H1 (cell line): Measurements from ENCODE around the gene THG1L. TPM values are rescaled to one million over a fixed set of nuclear protein-coding genes. Genes with fewer than 3 reads are reported as not detected.

Source experiments
- CTCF ChIA-PET: fragments of 300-600 bp; sonication (Branson Sonifier 250); formaldehyde crosslinking; loops from one replicate; lab custom pipeline; 2021; ENCODE audit not compliant: partially characterized antibody; lab: Charles Lee
- POLR2A ChIA-PET: fragments of 300-600 bp; sonication (Branson Sonifier 250); formaldehyde crosslinking; loops from one replicate; lab custom pipeline; 2021; ENCODE audit warnings: inconsistent platforms; ENCODE audit not compliant: partially characterized antibody; lab: Charles Lee
- DNase-seq, 2 experiments: peaks; one replicate each; pipeline versions ENCODE4 v3.0.0 to v3.0.0-alpha.2; 2010 to 2022; ENCODE audit warnings: low spot score in 2 of 2, low read depth in 1 of 2, mixed read lengths in 1 of 2
- FAIRE-seq: peaks from 2 replicates; lab custom pipeline; 2011; peaks lifted over from hg19 to GRCh38; lab: Jason Lieb, UNC
- H2AFZ ChIP-seq: 2 replicates; pipeline ENCODE4 v1.8.1; 2012; ENCODE audit warnings: low read length, inconsistent platforms
- H2AK5ac ChIP-seq: 2 replicates; pipeline ENCODE4 v1.6.1; 2013; ENCODE audit warnings: low read depth, low read length
- H2BK120ac ChIP-seq: replicated peaks from 2 replicates; pipeline ENCODE3; 2013; ENCODE audit warnings: low read depth, low read length, inconsistent platforms
- H2BK12ac ChIP-seq: 2 replicates; pipeline ENCODE4 v1.6.1; 2013; ENCODE audit warnings: low read depth, low read length
- H2BK15ac ChIP-seq: 2 replicates; pipeline ENCODE4 v1.6.1; 2013; ENCODE audit warnings: low read length
- H2BK20ac ChIP-seq: 2 replicates; pipeline ENCODE4 v1.6.1; 2013; ENCODE audit warnings: low read length
- H2BK5ac ChIP-seq: 2 replicates; pipeline ENCODE4 v1.6.1; 2013; ENCODE audit warnings: low read depth, low read length
- H3K14ac ChIP-seq: 2 replicates; pipeline ENCODE4 v1.6.1; 2013; ENCODE audit warnings: inconsistent platforms; ENCODE audit not compliant: insufficient read length
- H3K18ac ChIP-seq: 2 replicates; pipeline ENCODE4 v1.6.1; 2013; ENCODE audit warnings: low read length; ENCODE audit errors: extremely low read depth
- H3K23ac ChIP-seq: 2 replicates; pipeline ENCODE4 v1.6.1; 2013; ENCODE audit warnings: inconsistent platforms; ENCODE audit not compliant: insufficient read length
- H3K23me2 ChIP-seq: 2 replicates; pipeline ENCODE4 v1.6.1; 2013; ENCODE audit warnings: low read depth, low read length
- H3K27ac ChIP-seq: 2 replicates; pipeline ENCODE4 v1.6.1; 2011; ENCODE audit warnings: low read depth, low read length, inconsistent platforms
- H3K27me3 ChIP-seq, 4 experiments: replicated peaks in 1 of 4; 1 replicate in 1 of 4; 2 replicates in 3 of 4; pipeline versions ENCODE4 v1.6.1 to v1.8.1; 2011 to 2013; ENCODE audit warnings: low read length in 3 of 4, mild to moderate bottlenecking in 3 of 4, inconsistent platforms in 2 of 4, mixed read lengths in 2 of 4, moderate library complexity in 1 of 4; ENCODE audit not compliant: control insufficient read depth in 3 of 4, insufficient read depth in 3 of 4; ENCODE audit errors: extremely low read depth in 1 of 4
- H3K36me3 ChIP-seq, 4 experiments: 2 replicates each; pipeline versions ENCODE4 v1.6.1 to v1.8.1; 2011 to 2013; ENCODE audit warnings: mild to moderate bottlenecking in 4 of 4, low read length in 3 of 4, moderate library complexity in 2 of 4, control low read depth in 1 of 4, inconsistent platforms in 1 of 4; ENCODE audit not compliant: insufficient read depth in 4 of 4, control insufficient read depth in 2 of 4
- H3K4ac ChIP-seq: replicated peaks from 2 replicates; pipeline ENCODE3; 2013; ENCODE audit warnings: low read length, low read depth, mixed read lengths, inconsistent platforms; ENCODE audit not compliant: insufficient read length
- H3K4me1 ChIP-seq, 4 experiments: replicated peaks in 1 of 4; 1 replicate in 1 of 4; 2 replicates in 3 of 4; pipeline versions ENCODE4 v1.6.1 to v1.8.1; 2011 to 2013; ENCODE audit warnings: low read length in 3 of 4, inconsistent platforms in 2 of 4, mixed read lengths in 1 of 4; ENCODE audit not compliant: insufficient read depth in 4 of 4, control insufficient read depth in 3 of 4
- H3K4me2 ChIP-seq, 2 experiments: 2 replicates each; pipeline versions ENCODE4 v1.6.1 to v1.8.1; 2011 to 2013; ENCODE audit warnings: low read depth in 2 of 2, low read length in 2 of 2, control low read depth in 1 of 2, inconsistent platforms in 1 of 2, mild to moderate bottlenecking in 1 of 2; ENCODE audit not compliant: insufficient read depth in 1 of 2
- H3K4me3 ChIP-seq, 4 experiments: fragments of 200-600, 300-600 bp in 1 of 4; sonication (generic), shearing (Covaris generic), sonication (Bioruptor Twin) in 1 of 4; 2 replicates each; pipeline versions ENCODE4 v1.5.1 to v1.8.1; 2011 to 2016; ENCODE audit warnings: low read length in 4 of 4, low read depth in 3 of 4, control low read depth in 2 of 4, inconsistent platforms in 2 of 4, mild to moderate bottlenecking in 2 of 4, mixed read lengths in 1 of 4, moderate library complexity in 1 of 4; ENCODE audit not compliant: insufficient read depth in 2 of 4; ENCODE audit errors: extremely low read depth in 1 of 4
- H3K56ac ChIP-seq: replicated peaks from 2 replicates; pipeline ENCODE3; 2013; ENCODE audit warnings: low read depth, mild to moderate bottlenecking, mixed read lengths, low read length, inconsistent platforms; ENCODE audit not compliant: insufficient read length
- H3K79me1 ChIP-seq: 2 replicates; pipeline ENCODE4 v1.6.1; 2013; ENCODE audit warnings: low read depth, low read length, control low read depth
- H3K79me2 ChIP-seq, 2 experiments: 2 replicates each; pipeline versions ENCODE4 v1.6.1 to v1.8.1; 2012 to 2013; ENCODE audit warnings: low read length in 2 of 2, mild to moderate bottlenecking in 2 of 2, inconsistent platforms in 1 of 2; ENCODE audit not compliant: insufficient read depth in 2 of 2, control insufficient read depth in 1 of 2
- H3K9ac ChIP-seq, 4 experiments: replicated peaks in 1 of 4; 1 replicate in 1 of 4; 2 replicates in 3 of 4; pipeline versions ENCODE4 v1.6.1 to v1.8.1; 2011 to 2013; ENCODE audit warnings: low read depth in 3 of 4, low read length in 3 of 4, control low read depth in 2 of 4, mild to moderate bottlenecking in 2 of 4, moderate library complexity in 2 of 4, inconsistent platforms in 1 of 4; ENCODE audit errors: extremely low read depth in 1 of 4
- H3K9me3 ChIP-seq, 2 experiments: 2 replicates each; pipeline versions ENCODE4 v1.6.1 to v1.8.1; 2012 to 2013; ENCODE audit warnings: mild to moderate bottlenecking in 2 of 2, moderate library complexity in 2 of 2, control low read depth in 1 of 2, inconsistent platforms in 1 of 2, low read depth in 1 of 2, low read length in 1 of 2, mixed read lengths in 1 of 2; ENCODE audit not compliant: insufficient read depth in 2 of 2
- H4K20me1 ChIP-seq, 2 experiments: replicated peaks in 1 of 2; 2 replicates each; pipeline versions ENCODE3 to v1.8.1; 2011 to 2013; ENCODE audit warnings: inconsistent platforms in 2 of 2, low read length in 2 of 2, mild to moderate bottlenecking in 1 of 2; ENCODE audit not compliant: insufficient read depth in 2 of 2, control insufficient read depth in 1 of 2
- H4K5ac ChIP-seq: 2 replicates; pipeline ENCODE4 v1.6.1; 2013; ENCODE audit warnings: low read length, low read depth, mixed read lengths, inconsistent platforms; ENCODE audit not compliant: insufficient read length
- H4K8ac ChIP-seq: 2 replicates; pipeline ENCODE4 v1.8.0; 2013; ENCODE audit warnings: mild to moderate bottlenecking, moderate library complexity, low read length, inconsistent platforms; ENCODE audit not compliant: insufficient read depth; ENCODE audit errors: extremely low read depth
- H4K91ac ChIP-seq: replicated peaks from 2 replicates; pipeline ENCODE3; 2013; ENCODE audit warnings: low read length, mixed read lengths, inconsistent platforms; ENCODE audit not compliant: insufficient read length
- CTBP2 ChIP-seq: IDR thresholded peaks from 2 replicates; pipeline ENCODE4 v1.7.0; 2011; ENCODE audit warnings: borderline replicate concordance, mild to moderate bottlenecking, moderate library complexity, mixed read lengths, low read length; ENCODE audit not compliant: insufficient read depth, insufficient read length
- GABPA ChIP-seq: IDR thresholded peaks from 2 replicates; pipeline ENCODE4 v1.6.1; 2011; ENCODE audit warnings: mild to moderate bottlenecking, low read length, moderate library complexity, borderline replicate concordance; ENCODE audit not compliant: insufficient read depth
- JUND ChIP-seq: IDR thresholded peaks from 2 replicates; pipeline ENCODE4 v1.6.1; 2011; ENCODE audit warnings: mild to moderate bottlenecking, improper control_type of control experiment, low read length
- KDM4A ChIP-seq: IDR thresholded peaks from one replicate; pipeline ENCODE4 v1.7.1; 2012; ENCODE audit warnings: low read depth, mild to moderate bottlenecking, moderate library complexity, low read length, inconsistent platforms; ENCODE audit not compliant: severe bottlenecking
- MAFK ChIP-seq: IDR thresholded peaks from 2 replicates; pipeline ENCODE4 v1.6.1; 2012; ENCODE audit warnings: low read depth, mild to moderate bottlenecking, improper control_type of control experiment, low read length
- RFX5 ChIP-seq: IDR thresholded peaks from 2 replicates; pipeline ENCODE4 v1.6.1; 2011; ENCODE audit warnings: low read depth, low read length, improper control_type of control experiment, borderline replicate concordance
- SIX5 ChIP-seq: IDR thresholded peaks from 2 replicates; pipeline ENCODE4 v1.6.1; 2011; ENCODE audit warnings: mild to moderate bottlenecking, low read depth, low read length
- SUZ12 ChIP-seq: fragments of 200-600 bp; sonication (generic); IDR thresholded peaks from 2 replicates; pipeline ENCODE4 v1.6.1; 2012; ENCODE audit warnings: mild to moderate bottlenecking, inconsistent platforms, low read length, moderate library complexity, mixed read lengths
- YY1 ChIP-seq: IDR thresholded peaks from 2 replicates; pipeline ENCODE4 v1.6.1; 2011; ENCODE audit warnings: low read depth, mild to moderate bottlenecking, low read length
- WGBS, 2 experiments: shearing (Covaris generic) in 1 of 2; methylation state at CpG; one replicate each; pipeline versions ENCODE4 v1.1.6 to v1.1.7; 2013 to 2015; ENCODE audit warnings: low lambda C conversion rate in 2 of 2, mixed read lengths in 2 of 2, inconsistent platforms in 1 of 2, low coverage in 1 of 2, missing lambda C conversion rate in 1 of 2; ENCODE audit not compliant: insufficient replicate concordance in 2 of 2, insufficient coverage in 1 of 2, insufficient read length in 1 of 2; ENCODE audit errors: extremely low coverage in 1 of 2, missing lambda C conversion rate in 1 of 2; 5-methylcytosine and 5-hydroxymethylcytosine counted together
- polyA plus RNA-seq, 7 experiments: library from polyadenylated mRNA; depleted of rRNA in 3 of 7; stranded (reverse) in 5 of 7; unstranded in 2 of 7; fragments of >200 nt in 5 of 7; fragments of 200-250 nt in 2 of 7; gene quantifications; 1 replicate in 5 of 7; 2 replicates in 1 of 7; 4 replicates in 1 of 7; pipeline versions ENCODE4 v1.2.1 to v1.2.3, GENCODE V29; 2011 to 2013; ENCODE audit warnings: missing spikeins in 2 of 7, mixed read lengths in 2 of 7
- total RNA-seq: library from RNA; stranded (reverse); fragmentation: NEBNext Ultra II Directional; extraction: Animal tissue kit (Norgen Biotek cat#: 25700); gene quantifications from 2 replicates; pipeline ENCODE4 v1.2.1, GENCODE V29; 2021

The THG1L gene
- total and polyA plus RNA-seq, 2 of the 8 experiments (the other 6 are each of a cell fraction or from before 2014, with no cell fraction given) = 8.1 to 12.4 TPM

GRCh38 chr5:157721159-157721558, 10.1 kb upstream of the THG1L start:
- Histone ChIP-seq H3K4me2 (no peak overlapping the region), H3K23ac (no peak overlapping the region), H3K23me2 (no peaks in the 10 kb centered on the region), H4K8ac (no peak overlapping the region), H2BK15ac (no peak overlapping the region), H4K20me1 (no peaks in the 10 kb centered on the region), H2AFZ (no peak overlapping the region), H3K4me3 (no peak overlapping the region), H3K56ac (no peak overlapping the region), H2BK20ac (no peak overlapping the region), H4K5ac (no peak overlapping the region), H2BK5ac (no peak overlapping the region), H3K79me1 (no peaks in the 10 kb centered on the region), H3K18ac (no peak overlapping the region), H3K9ac (no peak overlapping the region), H3K14ac (no peak overlapping the region), H3K27ac (no peak overlapping the region), H3K4ac (no peak overlapping the region), H3K9me3 (no peaks in the 10 kb centered on the region), H3K27me3 (no peaks in the 10 kb centered on the region), H3K79me2 (no peaks in the 10 kb centered on the region), H2BK12ac (no peak overlapping the region), H3K4me1 (no peaks in the 10 kb centered on the region), H2AK5ac (no peak overlapping the region), H4K91ac (no peak overlapping the region), H3K36me3 (no peaks in the 10 kb centered on the region), H2BK120ac (no peak overlapping the region)
- FAIRE-seq (no peak), DNase-seq (no peak)
- ChIA-PET POLR2A (interaction anchor here (0.9 kb wide), 1 partner anchor 10 kb away, joined by 5 read pairs; the partner anchor contains the start of gene THG1L), CTCF (interaction anchor here (1.1 to 4.4 kb wide), 3 partner anchors 23 to 397 kb away, joined by 3 to 19 read pairs (median 4); partner anchors contain the start of gene LSM11)
- TF ChIP-seq GABPA (no peak), MAFK (no peak), CTBP2 (no peak), RFX5 (no peak), JUND (no peak), YY1 (no peak), SIX5 (no peak), SUZ12 (no peak), KDM4A (no peak)
- 83% methylated on average over 6 of the region's 6 CpGs; no CpG with 5 or more reads in 1 of the 2 experiments for WGBS, 2 experiments
